OCI-LY3 (cell line): ENCODE results near the gene MXRA5.

ENCODE experiments used
- EZH2phosphoT487 ChIP-seq: fragments of 200-600 bp; shearing (Covaris generic); IDR thresholded peaks from 2 replicates; pipeline ENCODE4 v1.6.1; 2018; ENCODE audit warnings: antibody characterized with exemption, mixed run types, low read depth
- TF ChIP-seq, protein P1 (sequence below): fragments of 200-600, 300-600 bp; sonication (generic); IDR thresholded peaks from 2 replicates; pipeline ENCODE4 v1.5.1; 2014; ENCODE audit warnings: antibody characterized with exemption, low read length, low read depth

DNA sequence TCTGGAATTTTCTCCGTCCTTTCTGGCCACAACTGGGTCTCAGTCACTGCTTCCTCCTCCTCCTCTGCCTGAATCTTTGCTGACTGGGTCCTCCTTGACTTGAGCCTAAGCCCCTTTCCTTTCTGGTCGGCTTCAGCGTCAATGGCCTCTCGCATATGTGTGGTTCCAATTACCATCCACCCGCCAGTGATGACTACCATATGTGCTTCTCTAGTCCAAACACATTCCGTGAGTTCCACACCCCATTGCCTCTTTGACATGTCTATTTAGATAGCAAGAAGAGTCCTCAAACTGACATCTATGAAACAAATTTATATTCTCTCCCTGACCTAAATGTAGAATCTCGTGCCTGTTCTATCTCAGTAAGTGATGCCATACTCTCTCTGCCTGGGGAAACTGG lies 19.8 kb downstream of the MXRA5 start:
- TF ChIP-seq, protein P1, sequence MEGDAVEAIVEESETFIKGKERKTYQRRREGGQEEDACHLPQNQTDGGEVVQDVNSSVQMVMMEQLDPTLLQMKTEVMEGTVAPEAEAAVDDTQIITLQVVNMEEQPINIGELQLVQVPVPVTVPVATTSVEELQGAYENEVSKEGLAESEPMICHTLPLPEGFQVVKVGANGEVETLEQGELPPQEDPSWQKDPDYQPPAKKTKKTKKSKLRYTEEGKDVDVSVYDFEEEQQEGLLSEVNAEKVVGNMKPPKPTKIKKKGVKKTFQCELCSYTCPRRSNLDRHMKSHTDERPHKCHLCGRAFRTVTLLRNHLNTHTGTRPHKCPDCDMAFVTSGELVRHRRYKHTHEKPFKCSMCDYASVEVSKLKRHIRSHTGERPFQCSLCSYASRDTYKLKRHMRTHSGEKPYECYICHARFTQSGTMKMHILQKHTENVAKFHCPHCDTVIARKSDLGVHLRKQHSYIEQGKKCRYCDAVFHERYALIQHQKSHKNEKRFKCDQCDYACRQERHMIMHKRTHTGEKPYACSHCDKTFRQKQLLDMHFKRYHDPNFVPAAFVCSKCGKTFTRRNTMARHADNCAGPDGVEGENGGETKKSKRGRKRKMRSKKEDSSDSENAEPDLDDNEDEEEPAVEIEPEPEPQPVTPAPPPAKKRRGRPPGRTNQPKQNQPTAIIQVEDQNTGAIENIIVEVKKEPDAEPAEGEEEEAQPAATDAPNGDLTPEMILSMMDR: no peak
- no peak for TF ChIP-seq EZH2phosphoT487
